ENCODE results near the gene CTDSPL.
A peak's percentile ranks its signal among the peaks of the same experiment; 100 is the strongest.

Gene CTDSPL

DNA sequence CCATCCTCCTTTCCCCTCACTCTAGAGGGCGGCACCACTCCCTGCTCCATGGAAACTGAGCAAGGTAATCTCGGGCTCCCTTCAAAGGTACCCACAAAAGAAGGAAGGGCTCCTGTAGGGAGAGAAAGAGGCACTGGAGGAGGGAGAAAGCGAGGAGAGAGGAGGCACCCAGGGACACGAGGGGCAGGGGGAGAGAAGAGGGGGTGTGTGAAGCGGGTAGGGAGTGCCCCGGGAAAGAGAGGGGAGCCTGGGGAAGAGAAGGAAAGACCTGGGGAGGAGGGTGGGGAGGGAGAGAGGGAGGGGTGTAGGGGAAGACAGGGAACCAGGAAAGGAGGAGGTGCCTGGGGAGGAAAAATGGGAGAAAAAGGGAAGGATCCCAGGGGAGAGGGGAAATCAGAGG lies 129.4 kb downstream of the CTDSPL start:
- no peak for DNase-seq

GRCh38 chr3:37991823-37992222 lies 130.1 kb downstream of the CTDSPL start:
- DNase-seq = no peak

- no peak for DNase-seq
Measured at GRCh38 chr3:37992271-37993066, 130.8 kb downstream of the CTDSPL start.

DNA sequence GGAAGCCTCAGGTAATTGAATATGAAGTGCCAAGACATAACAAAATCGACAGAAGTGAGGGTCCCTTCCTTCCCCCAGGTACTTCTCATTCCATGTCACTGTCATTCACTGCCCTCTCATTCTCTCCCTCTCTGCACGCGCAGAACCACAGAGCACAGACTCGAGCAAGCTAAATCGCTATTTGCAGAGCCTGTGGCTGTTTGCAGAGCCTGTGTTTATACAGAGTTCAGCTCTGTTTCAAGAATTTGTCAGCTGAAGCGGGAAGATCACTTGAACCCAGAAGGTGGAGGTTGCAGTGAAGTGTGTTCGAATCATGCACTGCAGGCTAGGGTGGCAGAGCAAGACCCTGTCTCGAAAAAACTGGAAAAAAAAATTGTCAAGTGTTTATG lies 131.4 kb downstream of the CTDSPL start:
- DNase-seq = no peak

DNA sequence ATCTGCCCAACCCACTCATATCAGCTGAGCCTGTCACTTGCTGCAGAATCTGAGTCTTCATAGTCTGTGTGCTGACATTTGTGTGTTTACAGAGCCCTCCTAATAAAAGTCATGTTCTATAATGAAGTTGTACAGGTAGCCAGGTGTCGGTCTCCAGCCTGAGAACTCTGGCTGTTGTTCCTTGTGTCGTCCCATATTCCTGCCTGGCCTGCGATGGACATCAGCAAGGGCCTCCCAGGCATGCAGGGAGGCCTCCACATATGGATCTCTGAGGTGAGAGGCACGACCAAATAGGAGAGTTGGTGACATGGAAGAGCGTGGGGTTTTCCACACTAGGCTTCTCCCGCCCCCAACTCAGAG lies 131.8 kb downstream of the CTDSPL start:
- DNase-seq = no peak

DNA sequence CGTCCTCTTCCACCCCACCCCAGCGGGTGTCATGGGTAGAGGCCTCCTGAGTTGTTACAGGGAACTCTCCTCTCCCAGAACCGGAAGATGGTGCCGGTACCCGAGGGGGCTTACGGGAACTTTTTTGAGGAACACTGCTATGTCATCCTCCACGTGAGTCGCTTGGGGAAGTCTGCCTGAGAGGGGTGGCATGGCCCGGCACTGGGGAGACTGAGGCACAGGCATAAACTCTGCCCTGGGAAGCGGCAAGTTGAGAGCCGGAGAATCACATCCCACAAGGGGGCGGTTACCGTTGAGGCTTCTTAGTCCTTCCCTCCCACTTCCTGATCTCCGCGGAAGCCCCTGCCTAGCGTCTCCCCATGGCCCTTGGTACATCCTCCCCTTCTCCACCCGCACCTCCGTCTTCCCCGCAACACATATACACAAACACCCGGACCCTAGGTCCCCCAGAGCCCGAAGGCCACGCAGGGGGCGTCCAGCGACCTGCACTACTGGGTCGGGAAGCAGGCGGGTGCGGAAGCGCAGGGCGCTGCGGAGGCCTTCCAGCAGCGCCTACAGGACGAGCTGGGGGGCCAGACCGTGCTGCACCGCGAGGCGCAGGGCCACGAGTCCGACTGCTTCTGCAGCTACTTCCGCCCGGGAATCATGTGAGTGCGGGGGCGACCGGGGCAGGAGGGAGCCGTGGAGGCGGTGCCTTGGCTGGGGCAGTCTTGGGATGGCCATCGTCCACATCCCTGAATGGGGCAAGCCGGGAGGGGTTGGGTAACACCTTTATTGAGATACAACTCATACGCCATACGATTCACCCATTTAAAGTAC lies 132.3 kb downstream of the CTDSPL start:
- DNase-seq = peak; percentile 58

DNA sequence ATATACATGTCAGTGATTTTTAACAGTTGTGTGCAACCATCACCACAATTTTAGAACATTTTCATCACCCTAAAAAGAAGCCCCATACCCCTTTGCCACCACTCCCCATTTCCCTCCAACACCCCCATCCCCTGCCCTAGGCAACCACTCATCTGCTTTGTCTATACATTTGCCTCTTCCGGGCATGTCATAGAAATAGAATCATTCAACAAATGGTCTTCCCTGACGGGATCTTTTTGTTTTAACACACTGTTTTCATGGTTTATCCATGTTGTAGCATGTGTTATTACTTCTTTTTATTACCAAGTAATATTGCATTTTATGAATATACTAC lies 132.9 kb downstream of the CTDSPL start:
- DNase-seq = no peak

DNA sequence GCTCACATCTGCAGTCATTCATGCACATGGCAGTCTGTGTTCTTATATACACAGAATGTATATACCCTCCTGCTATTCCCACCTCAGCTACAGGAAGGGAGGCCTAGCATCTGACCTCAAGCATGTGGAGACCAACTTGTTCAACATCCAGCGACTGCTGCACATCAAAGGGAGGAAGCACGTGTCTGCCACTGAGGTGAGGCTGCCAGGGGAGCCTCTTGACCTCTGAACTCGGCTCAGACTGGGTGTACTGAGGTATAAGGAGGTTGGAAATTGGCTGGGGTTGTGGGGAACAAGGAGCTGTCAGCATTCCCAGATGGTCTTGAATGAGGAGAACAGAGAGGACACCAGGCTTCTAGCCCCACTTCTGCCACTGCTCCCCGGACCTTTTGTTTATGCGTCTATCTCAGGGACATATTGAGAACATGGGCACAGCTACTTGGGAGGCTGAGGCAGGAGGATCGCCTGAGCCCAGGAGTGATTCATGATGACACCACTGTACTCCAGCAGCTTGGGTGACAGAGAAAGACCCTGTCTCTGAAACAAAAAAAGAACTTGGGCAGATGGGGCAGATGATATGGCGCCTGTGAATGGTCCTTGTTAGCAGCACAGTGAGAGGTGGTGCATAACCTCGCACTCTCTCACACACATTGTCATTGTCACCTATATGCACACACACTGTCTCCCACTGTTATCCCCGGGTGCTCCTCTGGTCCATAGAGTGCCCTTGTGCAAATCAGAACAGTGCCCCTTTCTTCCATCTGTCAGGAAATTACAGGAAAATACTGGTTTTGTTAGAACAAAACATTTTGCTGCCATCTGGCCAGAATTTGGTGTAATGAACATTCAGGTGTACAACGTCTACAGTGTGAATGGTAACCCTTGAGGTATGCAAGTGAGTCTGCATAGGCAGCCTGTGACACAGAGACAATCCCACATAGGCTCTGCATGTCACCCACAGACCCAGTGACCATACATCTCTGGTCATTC lies 134.3 kb downstream of the CTDSPL start:
- no peak for DNase-seq

DNA sequence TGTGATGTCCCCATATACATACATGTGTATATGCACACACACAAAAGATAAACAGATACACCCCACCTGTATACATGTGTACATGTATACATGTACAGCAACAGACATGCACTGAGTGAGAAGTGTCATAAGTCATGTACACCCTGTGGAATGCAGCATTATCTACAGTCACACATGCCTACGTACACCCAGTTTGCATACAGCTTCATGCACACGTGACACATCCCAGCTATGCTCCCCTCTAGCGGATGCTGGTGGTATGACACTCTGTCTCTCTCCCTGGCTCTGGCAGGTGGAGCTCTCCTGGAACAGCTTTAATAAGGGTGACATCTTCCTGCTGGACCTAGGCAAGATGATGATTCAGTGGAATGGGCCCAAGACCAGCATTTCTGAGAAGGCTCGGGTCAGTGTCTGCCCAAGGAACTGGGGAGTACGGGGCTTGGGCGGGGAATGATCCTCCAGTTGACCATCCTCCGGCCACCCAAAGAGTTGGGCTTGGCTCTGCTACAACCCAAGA lies 135.2 kb downstream of the CTDSPL start:
- peak; percentile 71 for DNase-seq

- DNase-seq = no peak
Measured at GRCh38 chr3:37997342-37997741, 135.7 kb downstream of the CTDSPL start.

DNA sequence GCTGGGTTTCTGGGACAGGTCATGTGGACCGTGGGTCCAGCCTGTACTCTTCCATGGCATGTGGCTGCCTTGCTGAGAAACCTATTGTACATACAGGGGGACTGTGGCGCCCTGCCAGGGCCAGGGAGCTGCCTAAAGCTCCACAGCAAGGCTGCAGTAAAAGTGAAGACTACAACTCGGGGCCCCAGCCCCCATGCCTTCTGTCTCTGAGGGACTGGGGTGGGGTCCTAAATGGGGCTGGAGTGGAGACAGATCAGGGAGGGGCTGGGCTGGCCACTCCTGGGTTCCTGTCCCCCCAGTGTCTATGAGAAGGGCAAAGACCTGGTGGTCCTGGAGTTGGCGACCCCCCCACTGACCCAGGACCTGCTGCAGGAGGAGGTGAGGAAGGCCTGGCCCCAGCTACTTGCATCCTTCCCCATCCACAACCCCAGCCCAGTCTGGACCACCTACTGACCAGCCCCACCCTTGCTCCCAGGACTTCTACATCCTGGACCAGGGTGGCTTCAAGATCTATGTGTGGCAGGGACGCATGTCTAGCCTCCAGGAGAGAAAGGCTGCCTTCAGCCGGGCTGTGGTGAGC lies 136.2 kb downstream of the CTDSPL start:
- no peak for DNase-seq

GRCh38 chr3:37999836-38000235 lies 138.2 kb downstream of the CTDSPL start:
- DNase-seq = no peak

GRCh38 chr3:38000242-38000916 lies 138.7 kb downstream of the CTDSPL start:
- no peak for DNase-seq

- DNase-seq = no peak
Measured at GRCh38 chr3:38000965-38001455, 139.3 kb downstream of the CTDSPL start.

GRCh38 chr3:38001456-38002081 lies 139.9 kb downstream of the CTDSPL start:
- no peak for DNase-seq

GRCh38 chr3:38002291-38002876 lies 140.7 kb downstream of the CTDSPL start:
- DNase-seq = no peak

DNA sequence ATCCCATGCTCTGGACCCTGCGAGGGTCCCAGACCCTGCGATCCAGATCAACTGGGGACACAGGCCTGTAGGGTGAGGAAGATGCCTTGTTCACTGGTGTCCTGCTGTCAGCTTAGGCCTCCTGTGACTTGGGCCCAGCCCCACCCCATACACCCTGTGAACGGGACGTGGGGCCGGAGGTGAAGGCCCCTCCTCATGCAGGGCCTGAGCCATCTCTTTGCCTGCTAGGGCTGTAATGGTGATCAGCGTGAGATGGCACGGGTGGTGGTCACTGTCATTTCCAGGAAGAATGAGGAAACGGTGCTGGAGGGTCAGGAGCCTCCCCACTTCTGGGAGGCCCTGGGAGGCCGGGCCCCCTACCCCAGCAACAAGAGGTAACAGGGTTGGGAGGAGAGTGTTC lies 141.3 kb downstream of the CTDSPL start:
- DNase-seq = no peak

DNA sequence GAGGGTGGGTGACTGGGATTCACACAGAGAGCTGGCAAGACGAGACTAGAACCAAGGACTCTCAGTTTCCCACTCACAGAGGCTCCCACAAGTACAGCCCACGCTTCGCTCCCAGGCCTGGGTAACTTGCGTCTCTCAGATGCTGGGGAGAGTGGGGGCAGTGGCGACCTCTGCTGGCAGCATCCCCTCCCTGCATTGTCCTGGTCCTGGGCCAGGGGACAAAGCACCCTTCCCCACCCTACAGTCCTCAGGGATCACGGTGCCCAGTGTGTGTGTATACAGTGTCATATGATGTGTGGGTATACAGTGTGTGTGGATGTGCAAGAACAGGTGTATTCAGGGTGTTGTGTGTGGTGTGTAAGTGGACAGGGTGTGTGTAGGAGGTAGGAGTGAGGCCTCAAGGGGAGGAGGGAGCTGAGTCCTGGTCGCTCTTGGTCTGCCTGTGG lies 141.7 kb downstream of the CTDSPL start:
- peak; percentile 44 for DNase-seq

GRCh38 chr3:38003817-38004414 lies 142.2 kb downstream of the CTDSPL start:
- no peak for DNase-seq

DNA sequence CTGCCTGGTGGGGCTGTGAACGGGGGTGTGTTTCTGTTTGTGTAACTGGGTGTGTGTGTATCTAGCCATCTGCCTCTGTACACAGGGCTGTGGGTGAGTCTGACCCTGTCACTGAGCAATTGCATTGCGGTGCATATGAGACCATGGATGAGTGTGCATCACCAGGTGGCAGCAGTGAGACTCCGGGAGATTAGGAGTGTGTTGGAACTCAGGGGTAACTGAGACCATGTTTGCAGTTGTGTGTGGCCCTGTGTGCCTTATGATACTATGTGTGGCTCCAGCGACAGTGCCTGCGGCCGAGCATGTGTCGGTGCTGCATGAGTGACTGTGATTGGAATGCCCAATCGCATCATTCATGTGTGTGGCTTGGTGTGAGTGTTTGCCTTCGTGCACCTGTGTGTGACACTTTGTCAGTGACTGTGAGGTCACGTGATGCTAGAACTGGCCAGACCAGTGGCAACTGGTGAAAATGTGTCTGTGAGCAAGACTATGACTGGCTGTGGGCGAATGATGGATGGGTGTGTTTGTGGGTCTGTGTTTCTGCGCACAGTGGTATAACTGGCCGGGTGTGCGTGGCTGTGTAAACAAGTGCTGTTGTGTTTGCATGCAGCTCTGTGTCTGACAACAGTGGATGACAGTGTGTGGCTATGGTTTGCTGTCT lies 142.9 kb downstream of the CTDSPL start:
- peak; percentile 41 for DNase-seq
